Loucy (cell line): Measurements from ENCODE around the gene FLNA.
"Not testable (repeated sequence)": the region's sequence is repeated elsewhere in the genome, so short reads cannot be mapped to it uniquely, and the experiment has no call there.

Experiments used
- EZH2phosphoT487 ChIP-seq: fragments of 200-600 bp; IDR thresholded peaks from 2 replicates; pipeline ENCODE4 v1.6.1; 2018; ENCODE audit warnings: antibody characterized with exemption, mild to moderate bottlenecking, moderate library complexity, borderline replicate concordance
- TF ChIP-seq, protein P1 (sequence below): fragments of 200-600 bp; sonication (generic); conservative IDR thresholded peaks from 2 replicates; pipeline ENCODE4 v1.5.1; 2014; ENCODE audit warnings: mild to moderate bottlenecking, antibody characterized with exemption, low read length

DNA sequence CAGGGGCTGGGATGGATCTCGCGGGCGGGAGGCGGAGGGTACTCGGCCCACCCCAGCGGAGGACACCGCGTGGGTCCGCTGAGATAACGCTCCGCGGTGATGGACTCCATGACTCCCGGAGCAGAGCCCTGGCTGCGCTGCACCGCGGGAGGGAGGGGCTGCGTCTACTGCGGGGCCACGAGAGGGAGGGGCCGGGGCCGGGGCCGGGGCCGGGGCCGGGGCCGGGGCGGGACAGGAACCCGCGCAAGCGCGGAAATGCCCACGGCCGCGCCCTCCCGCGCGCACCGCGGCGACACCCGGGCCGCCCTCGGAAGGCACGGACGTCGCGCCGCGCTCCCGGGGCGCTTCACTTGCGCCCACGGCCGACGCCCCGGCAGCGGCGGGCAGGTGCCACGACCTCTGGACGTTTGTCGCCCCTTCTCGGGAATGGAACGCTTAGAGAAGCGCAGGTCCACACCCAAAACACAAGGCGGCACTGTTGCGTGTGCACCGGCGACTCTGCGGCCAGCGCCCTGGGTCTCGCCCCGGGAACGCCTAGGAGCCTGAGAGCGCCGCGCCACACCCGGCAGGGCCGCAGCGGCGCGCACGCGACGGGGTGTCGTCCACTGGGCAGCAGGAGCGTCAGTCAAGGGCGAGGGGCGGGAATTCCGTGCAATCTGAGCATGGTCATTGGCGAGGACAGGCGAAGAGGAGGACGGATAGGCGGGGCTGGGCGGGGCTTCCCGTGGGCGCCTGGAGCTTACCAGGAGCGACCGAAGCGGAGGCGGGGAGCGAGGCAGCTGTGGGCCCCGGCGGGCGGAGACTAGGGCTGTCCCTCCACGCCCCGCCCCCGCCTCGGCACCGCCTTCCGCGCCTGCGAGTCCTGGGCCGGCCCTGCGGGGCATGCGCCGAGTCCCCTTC lies 32.8 kb downstream of the FLNA start:
- TF ChIP-seq, protein P1, sequence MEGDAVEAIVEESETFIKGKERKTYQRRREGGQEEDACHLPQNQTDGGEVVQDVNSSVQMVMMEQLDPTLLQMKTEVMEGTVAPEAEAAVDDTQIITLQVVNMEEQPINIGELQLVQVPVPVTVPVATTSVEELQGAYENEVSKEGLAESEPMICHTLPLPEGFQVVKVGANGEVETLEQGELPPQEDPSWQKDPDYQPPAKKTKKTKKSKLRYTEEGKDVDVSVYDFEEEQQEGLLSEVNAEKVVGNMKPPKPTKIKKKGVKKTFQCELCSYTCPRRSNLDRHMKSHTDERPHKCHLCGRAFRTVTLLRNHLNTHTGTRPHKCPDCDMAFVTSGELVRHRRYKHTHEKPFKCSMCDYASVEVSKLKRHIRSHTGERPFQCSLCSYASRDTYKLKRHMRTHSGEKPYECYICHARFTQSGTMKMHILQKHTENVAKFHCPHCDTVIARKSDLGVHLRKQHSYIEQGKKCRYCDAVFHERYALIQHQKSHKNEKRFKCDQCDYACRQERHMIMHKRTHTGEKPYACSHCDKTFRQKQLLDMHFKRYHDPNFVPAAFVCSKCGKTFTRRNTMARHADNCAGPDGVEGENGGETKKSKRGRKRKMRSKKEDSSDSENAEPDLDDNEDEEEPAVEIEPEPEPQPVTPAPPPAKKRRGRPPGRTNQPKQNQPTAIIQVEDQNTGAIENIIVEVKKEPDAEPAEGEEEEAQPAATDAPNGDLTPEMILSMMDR: not testable (repeated sequence)
- not testable (repeated sequence) for TF ChIP-seq EZH2phosphoT487
